Lung (tissue), 12 donors: ENCODE data around the gene TEKTIP1. TPM values are rescaled to one million over a fixed set of nuclear protein-coding genes. Genes with fewer than 3 reads are reported as not detected.

ENCODE experiments used
- ATAC-seq: fragments of 200-7000 bp; cut with Tn5 transposase; one replicate; pipeline ENCODE4 v1.9.1; 2020; ENCODE audit warnings: moderate number of reproducible peaks; ENCODE audit not compliant: insufficient read depth, low FRiP score
- DNase-seq, 3 donors: peaks; one replicate each; pipeline ENCODE4 v3.0.0-alpha.2; 2013 to 2017
- H3K27ac ChIP-seq, 2 donors: one replicate each; pipeline ENCODE4 v1.5.1; 2013; ENCODE audit warnings: mild to moderate bottlenecking in 2 of 2, moderate library complexity in 2 of 2, control low read depth in 1 of 2, inconsistent platforms in 1 of 2, low read depth in 1 of 2, low read length in 1 of 2
- H3K27me3 ChIP-seq, 3 donors: one replicate each; pipeline ENCODE4 v1.5.1; 2013; ENCODE audit warnings: low read length in 2 of 3; ENCODE audit not compliant: control insufficient read depth in 3 of 3, insufficient read depth in 3 of 3
- H3K36me3 ChIP-seq, 4 donors: one replicate each; pipeline ENCODE4 v1.5.1; 2013; ENCODE audit warnings: low read length in 4 of 4, mild to moderate bottlenecking in 1 of 4, moderate library complexity in 1 of 4; ENCODE audit not compliant: control insufficient read depth in 4 of 4, insufficient read depth in 4 of 4
- H3K4me1 ChIP-seq, 5 donors: one replicate each; pipeline ENCODE4 v1.5.1; 2013; ENCODE audit warnings: low read length in 5 of 5, mild to moderate bottlenecking in 2 of 5, moderate library complexity in 1 of 5; ENCODE audit not compliant: control insufficient read depth in 5 of 5, insufficient read depth in 5 of 5
- H3K4me3 ChIP-seq: one replicate; pipeline ENCODE4 v1.5.1; 2013; ENCODE audit warnings: mild to moderate bottlenecking, control low read depth, moderate library complexity
- H3K9ac ChIP-seq, 2 donors: one replicate each; pipeline ENCODE4 v1.5.1; 2013; ENCODE audit warnings: low read length in 2 of 2, control low read depth in 1 of 2; ENCODE audit not compliant: insufficient read depth in 1 of 2
- H3K9me3 ChIP-seq, 4 donors: one replicate each; pipeline ENCODE4 v1.5.1; 2013; ENCODE audit warnings: low read length in 3 of 4, mild to moderate bottlenecking in 1 of 4, moderate library complexity in 1 of 4; ENCODE audit not compliant: control insufficient read depth in 4 of 4, insufficient read depth in 3 of 4
- WGBS, 2 donors: extraction: QIAGEN DNeasy Blood & Tissue Kit; methylation state at CpG; one replicate each; pipeline ENCODE4 v1.1.7; 2013; 5-methylcytosine and 5-hydroxymethylcytosine counted together
- polyA plus RNA-seq, 2 donors: library from polyadenylated mRNA; stranded (reverse); fragments of 200-250 nt; gene quantifications; one replicate each; pipeline ENCODE4 v1.2.1, GENCODE V29; 2013
- total RNA-seq, 2 donors: library from RNA; depleted of rRNA in 1 of 2; stranded (reverse); fragments of >200 nt in 1 of 2; gene quantifications; one replicate each; pipeline ENCODE4 v1.2.1, GENCODE V29; 2014 to 2021
- TF ChIP-seq, protein P1 (sequence below): IDR thresholded peaks from 2 replicates; pipeline ENCODE4 v1.5.1; 2012; ENCODE audit warnings: mild to moderate bottlenecking; ENCODE audit errors: control extremely low read depth, extremely low read depth
- donor health status: control.
- donor health status: control.
- donor health status: Bipolar disorder and iron deficiency.
- donor health status: healthy.
- donor health status: DM: yes; HTN: yes; CAD: no.

TEKTIP1 gene
- total and polyA plus RNA-seq, 4 donors = 0.20 to 5.8 (median 0.91) TPM

GRCh38 chr19:3535563-3535965 lies 3.4 kb upstream of the TEKTIP1 start:
- Histone ChIP-seq H3K36me3 (peaks cover 2 to 72% (median 21%) of the 10 kb centered on the region in 4 donors), H3K27ac (no peak overlapping the region), H3K4me1 (peaks cover 0 to 11% (median 0%) of the 10 kb centered on the region in 5 donors), H3K9me3 (no peaks in the 10 kb centered on the region), H3K27me3 (no peaks in the 10 kb centered on the region), H3K9ac (no peak overlapping the region), H3K4me3 (no peak overlapping the region)
- WGBS, 2 donors = 94 to 97% methylated on average over 14 of the region's 14 CpGs
- TF ChIP-seq, protein P1, sequence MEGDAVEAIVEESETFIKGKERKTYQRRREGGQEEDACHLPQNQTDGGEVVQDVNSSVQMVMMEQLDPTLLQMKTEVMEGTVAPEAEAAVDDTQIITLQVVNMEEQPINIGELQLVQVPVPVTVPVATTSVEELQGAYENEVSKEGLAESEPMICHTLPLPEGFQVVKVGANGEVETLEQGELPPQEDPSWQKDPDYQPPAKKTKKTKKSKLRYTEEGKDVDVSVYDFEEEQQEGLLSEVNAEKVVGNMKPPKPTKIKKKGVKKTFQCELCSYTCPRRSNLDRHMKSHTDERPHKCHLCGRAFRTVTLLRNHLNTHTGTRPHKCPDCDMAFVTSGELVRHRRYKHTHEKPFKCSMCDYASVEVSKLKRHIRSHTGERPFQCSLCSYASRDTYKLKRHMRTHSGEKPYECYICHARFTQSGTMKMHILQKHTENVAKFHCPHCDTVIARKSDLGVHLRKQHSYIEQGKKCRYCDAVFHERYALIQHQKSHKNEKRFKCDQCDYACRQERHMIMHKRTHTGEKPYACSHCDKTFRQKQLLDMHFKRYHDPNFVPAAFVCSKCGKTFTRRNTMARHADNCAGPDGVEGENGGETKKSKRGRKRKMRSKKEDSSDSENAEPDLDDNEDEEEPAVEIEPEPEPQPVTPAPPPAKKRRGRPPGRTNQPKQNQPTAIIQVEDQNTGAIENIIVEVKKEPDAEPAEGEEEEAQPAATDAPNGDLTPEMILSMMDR = no peak
- DNase-seq (no peak), ATAC-seq (no peak)

GRCh38 chr19:3535981-3536380 lies 3.0 kb upstream of the TEKTIP1 start:
- no peak overlapping the region for H3K27ac ChIP-seq
- H3K9ac ChIP-seq = no peak overlapping the region
- DNase-seq (no peak), ATAC-seq (no peak)
- TF ChIP-seq, protein P1 = no peak
- 90 to 91% methylated on average over 10 of the region's 10 CpGs for WGBS, 2 donors
- H3K36me3 ChIP-seq = peaks cover 0 to 68% (median 19%) of the 10 kb centered on the region in 4 donors
- H3K4me3 ChIP-seq = no peak overlapping the region
- no peaks in the 10 kb centered on the region for H3K27me3 ChIP-seq
- peaks cover 0 to 11% (median 0%) of the 10 kb centered on the region in 5 donors for H3K4me1 ChIP-seq
- H3K9me3 ChIP-seq = no peaks in the 10 kb centered on the region

- Histone ChIP-seq H3K9me3 (no peaks in the 10 kb centered on the region), H3K36me3 (peaks cover 0 to 62% (median 15%) of the 10 kb centered on the region in 4 donors), H3K27ac (no peak overlapping the region), H3K4me3 (no peak overlapping the region), H3K27me3 (no peaks in the 10 kb centered on the region), H3K4me1 (peaks cover 0 to 11% (median 0%) of the 10 kb centered on the region in 5 donors), H3K9ac (no peak overlapping the region)
- DNase-seq (no peak), ATAC-seq (no peak)
- TF ChIP-seq, protein P1 = no peak
- 89 to 90% methylated on average over 27 of the region's 27 CpGs for WGBS, 2 donors
Observed at GRCh38 chr19:3536429-3537100, 2.4 kb upstream of the TEKTIP1 start.

GRCh38 chr19:3537101-3537437 lies 1.9 kb upstream of the TEKTIP1 start:
- WGBS, 2 donors = 65 to 78% methylated on average over 13 of the region's 13 CpGs

More at GRCh38 chr19:3537101-3537437, 1.9 kb upstream of the TEKTIP1 start:
- ATAC-seq (no peak), DNase-seq (no peak)
- Histone ChIP-seq H3K9ac (no peak overlapping the region), H3K36me3 (peaks cover 0 to 57% (median 13%) of the 10 kb centered on the region in 4 donors), H3K9me3 (no peaks in the 10 kb centered on the region), H3K4me1 (peaks cover 0 to 11% (median 0%) of the 10 kb centered on the region in 5 donors), H3K4me3 (no peak overlapping the region), H3K27me3 (no peaks in the 10 kb centered on the region), H3K27ac (no peak overlapping the region)
- TF ChIP-seq, protein P1 = no peak
